Uterus (tissue), 2 donors: Measurements from ENCODE around the gene ARPC3.

Experiments
- CTCF ChIP-seq, 4 experiments: fragments of 200-600 bp in 2 of 4; fragments of 450-650 bp in 2 of 4; sonication (generic) in 2 of 4; IDR thresholded peaks; one replicate each; pipeline ENCODE4 v1.5.1; 2016 to 2019; ENCODE audit warnings: antibody characterized with exemption in 4 of 4, mild to moderate bottlenecking in 2 of 4, moderate library complexity in 1 of 4
- POLR2A ChIP-seq, 2 donors: fragments of 450-650 bp; IDR thresholded peaks; one replicate each; pipeline ENCODE4 v1.6.1; 2016; ENCODE audit warnings: antibody characterized with exemption in 2 of 2, mild to moderate bottlenecking in 1 of 2, moderate library complexity in 1 of 2

GRCh38 chr12:110475426-110475825 is 25.3 kb upstream of the ARPC3 start:
- TF ChIP-seq POLR2A (IDR thresholded peaks at IDR 0.05) (no peak), CTCF (IDR thresholded peaks at IDR 0.05) (no peak)
